IPS-11a (cell line): ENCODE data around the gene AJAP1.

Experiments used
- H3K4me3 ChIP-seq: one replicate; pipeline ENCODE4 v1.5.1; 2013; ENCODE audit warnings: low read depth, low read length, control low read depth

The AJAP1 gene

GRCh38 chr1:4728319-4729089 lies 74.1 kb downstream of the AJAP1 start:
- no peak overlapping the region for H3K4me3 ChIP-seq

- no peak overlapping the region for H3K4me3 ChIP-seq
Observed at GRCh38 chr1:4729090-4729471, 74.7 kb downstream of the AJAP1 start.

DNA sequence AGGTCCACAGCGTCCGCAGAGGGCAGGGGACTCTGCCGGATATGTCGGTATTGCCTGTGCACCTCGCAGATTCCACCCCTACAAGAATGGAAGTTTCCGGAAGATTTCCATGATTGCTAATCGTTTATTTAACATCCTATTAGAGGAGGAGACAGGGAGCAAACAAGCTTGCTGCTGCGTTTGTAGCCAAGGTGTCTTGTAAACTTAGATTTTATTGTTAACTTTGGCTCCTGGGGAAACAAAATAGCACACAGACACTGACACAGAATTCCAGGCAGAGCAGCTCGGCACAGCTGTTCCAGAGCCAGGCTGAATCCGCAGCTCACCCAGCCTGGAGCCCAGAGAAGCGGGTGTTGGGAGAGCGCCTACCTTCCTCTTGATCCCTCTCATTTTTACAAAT lies 75.7 kb downstream of the AJAP1 start:
- H3K4me3 ChIP-seq, result no peak overlapping the region

- H3K4me3 ChIP-seq, result no peak overlapping the region
Observed at GRCh38 chr1:4733446-4734177, 79.2 kb downstream of the AJAP1 start.

- no peak overlapping the region for H3K4me3 ChIP-seq
Observed at GRCh38 chr1:4734219-4734618, 79.8 kb downstream of the AJAP1 start.

GRCh38 chr1:4734791-4735190 lies 80.4 kb downstream of the AJAP1 start:
- no peak overlapping the region for H3K4me3 ChIP-seq

GRCh38 chr1:4736254-4736653 lies 81.8 kb downstream of the AJAP1 start:
- no peak overlapping the region for H3K4me3 ChIP-seq

DNA sequence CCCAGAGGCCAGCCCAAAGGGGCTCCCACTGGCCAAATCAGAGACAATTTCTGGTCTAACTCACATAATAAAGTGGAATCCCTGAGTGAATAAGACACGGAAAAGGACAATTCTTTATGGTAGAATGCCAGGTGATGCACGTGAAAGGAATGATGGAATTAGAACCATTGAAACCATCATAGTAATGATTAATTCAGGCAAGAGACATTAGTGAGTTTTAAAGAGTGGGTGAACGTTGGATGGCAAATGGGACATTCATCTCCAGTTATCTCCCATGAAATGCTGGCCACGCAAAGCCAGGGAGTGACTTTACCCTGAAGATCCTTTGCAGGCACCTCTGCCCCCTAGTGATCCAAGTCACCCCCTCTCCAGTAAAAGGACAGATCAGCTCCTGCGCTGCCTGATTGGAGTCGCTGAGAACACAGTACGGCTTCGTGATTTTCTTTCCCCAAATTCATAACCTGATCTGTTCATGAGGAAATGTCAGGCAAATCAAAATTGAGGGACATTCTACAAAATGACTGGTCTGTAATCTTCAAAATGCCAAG lies 87.5 kb downstream of the AJAP1 start:
- H3K4me3 ChIP-seq, result no peak overlapping the region

- no peak overlapping the region for H3K4me3 ChIP-seq
Observed at GRCh38 chr1:4743978-4744750, 89.8 kb downstream of the AJAP1 start.

GRCh38 chr1:4745560-4745959 lies 91.2 kb downstream of the AJAP1 start:
- H3K4me3 ChIP-seq, result no peak overlapping the region

DNA sequence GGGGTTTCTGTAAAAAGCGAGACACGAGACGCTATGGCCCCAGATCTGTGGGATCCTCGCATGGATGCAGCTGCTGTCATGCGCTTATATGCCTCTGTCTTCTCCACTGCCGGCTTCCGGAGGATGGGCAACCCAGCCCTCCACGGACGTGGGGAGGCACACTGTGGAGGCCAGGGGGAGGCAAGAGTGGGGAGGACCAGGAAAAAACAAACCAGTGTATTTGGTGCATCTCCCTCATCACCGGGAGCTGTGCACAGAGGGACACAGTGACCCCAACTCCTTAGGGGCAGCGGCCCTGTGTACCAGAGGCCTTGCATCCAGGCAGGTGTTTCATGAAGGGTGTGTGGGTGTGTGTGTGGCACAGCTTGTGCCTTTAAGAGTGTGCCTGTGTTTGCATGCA lies 95.0 kb downstream of the AJAP1 start:
- H3K4me3 ChIP-seq, result no peak overlapping the region

GRCh38 chr1:4750177-4750576 lies 95.8 kb downstream of the AJAP1 start:
- H3K4me3 ChIP-seq, result no peak overlapping the region

GRCh38 chr1:4752059-4752458 lies 97.7 kb downstream of the AJAP1 start:
- no peak overlapping the region for H3K4me3 ChIP-seq

GRCh38 chr1:4754816-4755215 lies 100.4 kb downstream of the AJAP1 start:
- H3K4me3 ChIP-seq, result no peak overlapping the region

DNA sequence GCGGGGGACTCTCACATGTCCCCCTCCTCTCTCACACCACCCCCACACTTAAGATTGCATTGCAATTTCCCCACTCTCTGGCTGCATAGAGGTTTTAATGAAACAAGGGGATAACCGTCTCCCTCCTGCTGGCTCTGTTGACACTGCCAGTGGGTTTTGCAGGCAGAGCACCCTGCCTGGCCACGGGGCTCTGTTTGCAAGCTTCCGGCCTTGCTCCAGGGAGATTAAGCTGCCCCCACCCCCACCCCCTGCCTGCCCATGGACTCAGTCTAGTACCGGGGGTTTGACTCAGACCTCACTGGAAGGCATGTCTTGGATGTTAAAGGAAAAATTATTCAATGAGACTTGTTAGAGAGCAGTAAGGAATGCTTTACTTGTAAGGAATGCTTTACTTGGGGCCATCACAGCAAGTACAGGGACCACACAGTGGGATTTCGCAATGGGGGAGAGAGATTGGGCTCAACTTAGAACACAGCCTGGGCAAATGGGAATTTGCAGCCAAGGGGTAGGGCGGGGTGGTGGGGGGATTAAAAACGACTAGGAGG lies 101.0 kb downstream of the AJAP1 start:
- H3K4me3 ChIP-seq, result no peak overlapping the region

DNA sequence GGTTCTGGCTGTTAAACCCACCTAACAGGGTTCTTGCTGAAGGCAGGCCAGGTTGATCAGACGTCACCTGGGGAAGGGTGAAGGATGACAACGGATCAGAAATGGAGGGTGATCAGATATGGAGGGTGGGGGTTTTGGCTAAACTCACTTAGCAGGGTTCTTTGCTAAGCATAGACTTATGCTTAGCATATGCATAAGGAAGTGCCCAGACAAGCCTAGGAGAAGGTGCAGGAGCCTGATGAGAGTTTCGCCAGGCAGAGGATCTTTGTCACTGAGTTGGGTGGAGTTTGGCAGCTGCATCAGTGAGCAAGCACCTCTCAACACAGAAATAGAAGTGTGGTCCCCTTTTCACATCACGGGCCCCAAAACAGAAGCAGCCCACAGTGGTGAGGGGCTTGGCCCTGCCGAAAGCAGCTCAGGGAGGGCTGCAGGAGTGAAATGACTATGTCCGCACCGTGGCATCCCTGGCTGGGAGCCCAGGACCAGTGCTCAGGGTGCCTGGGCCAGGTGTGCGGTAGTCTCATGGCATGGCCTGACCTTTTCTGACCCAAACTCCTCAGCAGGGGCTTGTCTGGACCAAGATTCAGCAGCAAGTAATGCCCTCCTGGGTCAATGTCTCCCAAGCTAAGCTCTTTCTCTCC lies 101.6 kb downstream of the AJAP1 start:
- no peak overlapping the region for H3K4me3 ChIP-seq

DNA sequence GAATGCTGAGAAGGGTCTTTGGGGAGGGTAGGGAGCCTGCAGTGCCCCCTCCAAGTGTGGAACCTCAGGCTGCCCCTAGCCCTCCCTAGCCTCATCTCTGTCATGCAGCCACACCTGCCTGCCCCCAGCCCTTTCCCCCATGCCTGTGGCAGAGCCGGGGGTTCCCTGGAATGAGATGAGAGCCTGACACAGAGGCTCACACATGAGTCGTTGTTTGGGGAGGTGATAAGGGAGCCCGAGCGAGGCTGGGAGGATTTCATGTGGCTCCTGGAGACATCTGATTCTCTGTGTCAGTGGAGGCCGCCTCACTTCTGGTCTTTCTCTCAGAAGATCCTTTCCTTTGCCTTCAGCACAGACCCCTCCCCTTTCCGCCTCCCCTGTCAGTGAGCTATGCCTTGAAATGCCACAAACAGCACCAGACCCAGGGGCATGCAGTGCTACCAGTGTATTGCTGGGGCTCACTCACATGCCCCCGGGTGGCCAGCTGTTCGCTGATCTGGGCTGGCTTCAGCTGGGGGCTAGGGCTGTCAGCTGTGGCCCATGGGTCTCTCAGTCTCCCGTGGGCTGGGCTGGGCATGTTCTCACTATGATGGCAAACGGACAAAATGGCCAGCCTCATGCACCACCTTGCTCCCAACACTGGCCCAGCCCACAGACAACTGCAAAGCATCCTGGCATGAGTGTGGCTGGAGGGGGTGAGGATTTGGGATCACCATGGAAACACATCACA lies 102.6 kb downstream of the AJAP1 start:
- H3K4me3 ChIP-seq, result no peak overlapping the region

GRCh38 chr1:4759671-4760070 lies 105.3 kb downstream of the AJAP1 start:
- no peak overlapping the region for H3K4me3 ChIP-seq

- no peak overlapping the region for H3K4me3 ChIP-seq
Observed at GRCh38 chr1:4760088-4760487, 105.7 kb downstream of the AJAP1 start.

- H3K4me3 ChIP-seq, result no peak overlapping the region
Observed at GRCh38 chr1:4761324-4761723, 106.9 kb downstream of the AJAP1 start.
